Measurements from ENCODE around the gene TYMP. TPM values are rescaled to one million over a fixed set of nuclear protein-coding genes. Genes with fewer than 3 reads are reported as not detected.

Gene TYMP
- total RNA-seq, 1 donor from 2014 or later, result 3.3 TPM

DNA sequence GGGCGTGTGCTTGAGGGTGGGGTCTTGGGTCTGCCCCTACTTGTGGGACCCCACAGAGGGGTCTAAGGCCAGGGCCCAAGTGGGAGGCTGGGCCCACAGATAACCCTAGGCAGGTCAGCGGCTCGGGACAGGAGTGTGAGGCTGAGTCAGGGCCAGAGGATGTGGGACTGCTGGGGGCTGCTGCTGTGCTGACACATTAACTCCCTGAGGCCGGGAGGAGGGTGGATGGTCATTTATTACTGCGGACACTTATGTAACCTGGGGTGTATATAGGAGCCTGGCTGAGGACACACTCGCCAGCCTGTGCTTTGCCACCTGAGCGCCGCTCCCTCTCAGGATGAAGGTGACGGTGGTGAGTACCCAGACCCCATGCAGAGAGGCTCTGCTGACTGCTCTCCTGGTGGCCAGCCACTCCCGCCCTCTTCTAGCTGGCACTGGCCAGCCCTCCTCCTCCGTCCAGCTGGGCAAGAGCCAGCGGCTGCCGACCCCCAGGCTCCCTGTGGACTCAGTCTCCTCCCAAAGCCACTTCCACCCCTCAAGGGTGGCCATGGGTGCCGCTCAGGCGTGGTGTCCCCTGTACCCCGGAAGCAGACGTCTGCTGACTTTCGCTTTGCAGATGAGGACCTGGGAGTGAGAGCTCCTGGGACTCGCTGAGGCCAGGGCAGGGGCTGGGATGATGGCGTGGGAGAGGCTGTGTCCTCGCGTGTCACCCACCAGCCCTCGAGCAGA lies 43.1 kb downstream of the TYMP start, which contains the start of gene MIOX:
Gene MIOX, plus strand, starts transcription at position 299 of the 729 bp plus-strand sequence. Its CDS starts 39 bp downstream, at position 338.
- H3K27ac Mint-ChIP-seq (ENCODE audit: unreplicated experiment), result no peak within 1 kb of the TSS
- no peak for TF ChIP-seq EZH2 (IDR thresholded peaks at IDR 0.05; ENCODE audit: insufficient read depth, low read length)
- TF ChIP-seq CTCF (IDR thresholded peaks at IDR 0.05; ENCODE audit: insufficient read depth, low read depth, low read length), result no peak
- H3K9me3 Mint-ChIP-seq (ENCODE audit: unreplicated experiment), result no peaks in the 10 kb centered on the region
- Histone ChIP-seq H3K4me3 (ENCODE audit: insufficient read depth, low read depth, low read length) (no peak within 1 kb of the TSS), H3K9me3 (ENCODE audit: insufficient read depth, low read depth, low read length) (no peaks in the 10 kb centered on the region), H3K27ac (ENCODE audit: low read depth, low read length) (no peak within 1 kb of the TSS), H3K9ac (ENCODE audit: low read length) (no peak within 1 kb of the TSS), H3K4me1 (ENCODE audit: insufficient read depth, low read length) (peaks cover 7% of the 10 kb centered on the region), H3K79me2 (ENCODE audit: insufficient read depth, low read length) (no peaks in the 10 kb centered on the region), H4K20me1 (ENCODE audit: insufficient read depth, low read length) (no peaks in the 10 kb centered on the region), H3K27me3 (ENCODE audit: insufficient read depth, low read length) (peaks cover 6% of the 10 kb centered on the region), H2AFZ (ENCODE audit: low read depth, low read length) (no peak within 1 kb of the TSS), H3K36me3 (ENCODE audit: insufficient read depth, low read length) (no peaks in the 10 kb centered on the region), H3K4me2 (ENCODE audit: low read length) (no peak within 1 kb of the TSS)
- DNase-seq (ENCODE audit: low read depth) (no peak), FAIRE-seq (no peak)
- H3K4me3 Mint-ChIP-seq (ENCODE audit: unreplicated experiment), result no peak within 1 kb of the TSS
- peaks cover 6% of the 10 kb centered on the region for H3K4me1 Mint-ChIP-seq (ENCODE audit: low read depth, unreplicated experiment)
- H3K27me3 Mint-ChIP-seq (ENCODE audit: low read depth, unreplicated experiment), result peaks cover 7% of the 10 kb centered on the region
- peaks cover 5% of the 10 kb centered on the region for H3K36me3 Mint-ChIP-seq (ENCODE audit: low read depth, unreplicated experiment)

- Mint-ChIP-seq H3K9me3 (ENCODE audit: unreplicated experiment) (no peaks in the 10 kb centered on the region), H3K4me3 (ENCODE audit: unreplicated experiment) (peak overlapping the region; percentile 14), H3K36me3 (ENCODE audit: low read depth, unreplicated experiment) (peaks cover 5% of the 10 kb centered on the region), H3K27ac (ENCODE audit: unreplicated experiment) (no peak overlapping the region), H3K4me1 (ENCODE audit: low read depth, unreplicated experiment) (peaks cover 6% of the 10 kb centered on the region), H3K27me3 (ENCODE audit: low read depth, unreplicated experiment) (peaks cover 6% of the 10 kb centered on the region)
- Histone ChIP-seq H3K27ac (ENCODE audit: low read depth, low read length) (no peak overlapping the region), H4K20me1 (ENCODE audit: insufficient read depth, low read length) (no peaks in the 10 kb centered on the region), H3K4me1 (ENCODE audit: insufficient read depth, low read length) (peaks cover 7% of the 10 kb centered on the region), H3K79me2 (ENCODE audit: insufficient read depth, low read length) (no peaks in the 10 kb centered on the region), H2AFZ (ENCODE audit: low read depth, low read length) (no peak overlapping the region), H3K27me3 (ENCODE audit: insufficient read depth, low read length) (peaks cover 12% of the 10 kb centered on the region), H3K9me3 (ENCODE audit: insufficient read depth, low read depth, low read length) (no peaks in the 10 kb centered on the region), H3K4me3 (ENCODE audit: insufficient read depth, low read depth, low read length) (no peak overlapping the region), H3K36me3 (ENCODE audit: insufficient read depth, low read length) (no peaks in the 10 kb centered on the region), H3K9ac (ENCODE audit: low read length) (no peak overlapping the region), H3K4me2 (ENCODE audit: low read length) (no peak overlapping the region)
- FAIRE-seq (no peak), DNase-seq (ENCODE audit: low read depth) (no peak)
- TF ChIP-seq CTCF (IDR thresholded peaks at IDR 0.05; ENCODE audit: insufficient read depth, low read depth, low read length), result no peak
- no peak for TF ChIP-seq EZH2 (IDR thresholded peaks at IDR 0.05; ENCODE audit: insufficient read depth, low read length)
These were observed 44.3 kb downstream of the TYMP start for GRCh38 chr22:50485221-50486131.
